ENCODE measurements around the gene CCND3. TPM values are rescaled to one million over a fixed set of nuclear protein-coding genes. Genes with fewer than 3 reads are reported as not detected.

The CCND3 gene
- total RNA-seq, 4 donors from 2014 or later = 103 to 212 (median 145) TPM

GRCh38 chr6:41894366-41895299 lies 47.0 kb downstream of the CCND3 start:
- Histone ChIP-seq H3K9me3 (no peaks in the 10 kb centered on the region), H3K4me3 (peak overlapping the region; percentile 68 to 83), H3K36me3 (no peaks in the 10 kb centered on the region), H3K4me1 (peaks cover 3 to 19% (median 13%) of the 10 kb centered on the region in 3 donors), H3K27ac (peak overlapping the region in 3 of 4 donors; percentile 83 to 87 (median 84)), H3K27me3 (no peaks in the 10 kb centered on the region)
- 1 to 3% methylated on average over 22 to 32 of the region's 56 CpGs for WGBS, 2 donors (ENCODE audit: low coverage in 1 of 2)
- TF ChIP-seq EP300 (IDR thresholded peaks at IDR 0.05) (no peak), CTCF (IDR thresholded peaks at IDR 0.05) (no peak), POLR2A (IDR thresholded peaks at IDR 0.05) (no peak), POLR2AphosphoS5 (IDR thresholded peaks at IDR 0.05) (no peak)
- ATAC-seq = peak; percentile 72

DNA sequence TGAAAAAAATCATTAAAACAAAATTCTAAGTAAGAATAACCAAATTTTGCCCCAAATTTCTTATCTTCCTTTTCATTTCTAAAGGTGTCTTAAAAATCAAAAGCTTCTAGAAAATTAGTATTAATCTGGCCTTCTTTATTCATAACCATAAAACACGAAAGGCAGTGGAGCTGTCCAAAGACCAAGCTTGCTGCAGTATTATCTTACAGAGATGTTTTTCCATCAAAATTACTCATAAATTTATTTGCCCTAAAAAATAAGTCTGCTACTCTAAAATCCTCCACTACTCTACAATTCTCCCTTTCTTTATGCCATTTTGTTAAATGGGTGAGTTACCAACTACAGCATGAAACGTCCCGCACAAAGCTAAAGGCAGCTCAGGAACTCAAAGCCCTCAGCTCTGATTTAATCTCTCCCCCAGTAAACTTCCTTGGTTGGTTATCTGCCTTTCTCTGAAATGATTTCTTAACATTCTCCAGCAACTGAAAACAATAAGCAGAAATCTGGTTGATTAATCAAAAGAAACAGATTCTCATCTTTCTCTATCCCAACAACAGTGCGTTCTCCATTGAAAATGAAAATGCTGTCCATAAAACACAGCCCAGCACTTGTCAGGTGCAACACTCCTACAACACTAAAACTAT lies 48.6 kb downstream of the CCND3 start:
- Histone ChIP-seq H3K4me3 (no peak overlapping the region), H3K36me3 (no peaks in the 10 kb centered on the region), H3K27me3 (no peaks in the 10 kb centered on the region), H3K27ac (no peak overlapping the region), H3K4me1 (peaks cover 3 to 19% (median 13%) of the 10 kb centered on the region in 3 donors), H3K9me3 (no peaks in the 10 kb centered on the region)
- TF ChIP-seq CTCF (IDR thresholded peaks at IDR 0.05) (no peak), POLR2A (IDR thresholded peaks at IDR 0.05) (no peak), EP300 (IDR thresholded peaks at IDR 0.05) (no peak), POLR2AphosphoS5 (IDR thresholded peaks at IDR 0.05) (no peak)
- no peak for ATAC-seq
- 66 to 87% methylated on average over 4 of the region's 4 CpGs for WGBS, 2 donors (ENCODE audit: low coverage in 1 of 2)

DNA sequence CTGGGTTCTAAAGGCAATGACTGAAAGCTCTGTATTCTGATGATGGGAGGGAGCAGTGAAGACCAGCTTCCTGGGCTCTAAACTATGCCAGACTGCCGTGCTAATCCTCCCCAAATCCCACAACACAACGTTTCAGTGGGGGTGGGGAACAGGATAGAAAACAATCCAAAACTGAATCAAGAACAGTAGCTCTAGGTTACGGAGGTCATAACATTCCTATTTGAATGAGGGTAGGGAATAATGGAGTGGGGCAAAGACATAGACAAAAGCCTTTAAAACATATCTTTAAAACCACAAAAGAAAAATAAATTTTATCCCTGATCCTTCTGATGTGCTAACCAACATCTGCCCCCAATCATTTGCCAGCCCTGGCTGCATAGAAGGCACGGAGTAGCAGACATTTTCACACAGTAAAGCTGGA lies 54.3 kb downstream of the CCND3 start:
- TF ChIP-seq POLR2AphosphoS5 (IDR thresholded peaks at IDR 0.05) (no peak), POLR2A (IDR thresholded peaks at IDR 0.05) (no peak)
- H3K36me3 ChIP-seq = no peaks in the 10 kb centered on the region
- ATAC-seq = no peak
- H3K27me3 ChIP-seq = no peaks in the 10 kb centered on the region
- no peak overlapping the region for H3K27ac ChIP-seq
- H3K4me1 ChIP-seq = no peaks in the 10 kb centered on the region
- H3K9me3 ChIP-seq = no peaks in the 10 kb centered on the region
- 78 to 82% methylated on average over 1 to 2 of the region's 4 CpGs for WGBS, 2 donors (ENCODE audit: low coverage in 1 of 2)
- H3K4me3 ChIP-seq = no peak overlapping the region

DNA sequence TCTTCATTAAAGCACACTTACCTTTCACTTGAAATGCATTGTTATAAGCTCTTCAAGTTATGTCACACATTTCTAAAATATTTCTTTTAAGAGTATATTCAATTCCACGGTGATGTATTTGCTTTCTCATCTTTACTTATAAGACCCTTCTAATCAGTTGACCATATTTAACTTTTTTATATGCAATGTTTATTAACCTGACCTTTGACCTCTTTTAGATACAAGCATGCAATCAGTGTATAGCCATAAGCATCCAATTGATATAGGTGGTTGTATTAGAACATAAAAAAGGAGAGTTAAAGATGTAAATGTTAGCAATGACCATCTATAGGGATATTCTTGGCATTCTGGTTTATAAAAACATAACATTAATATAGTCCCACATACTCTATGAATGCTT lies 55.7 kb downstream of the CCND3 start:
- 90 to 100% methylated on average over 1 of the region's 1 CpG for WGBS, 2 donors (ENCODE audit: low coverage in 1 of 2)

More for the DNA sequence above, 55.7 kb downstream of the CCND3 start:
- Histone ChIP-seq H3K4me1 (no peaks in the 10 kb centered on the region), H3K27ac (no peak overlapping the region), H3K4me3 (no peak overlapping the region), H3K27me3 (no peaks in the 10 kb centered on the region), H3K9me3 (no peaks in the 10 kb centered on the region), H3K36me3 (no peaks in the 10 kb centered on the region)
- ATAC-seq = no peak
- TF ChIP-seq EP300 (IDR thresholded peaks at IDR 0.05) = no peak
- no peak for TF ChIP-seq CTCF (IDR thresholded peaks at IDR 0.05)
- TF ChIP-seq POLR2A (IDR thresholded peaks at IDR 0.05) = no peak
- no peak for TF ChIP-seq POLR2AphosphoS5 (IDR thresholded peaks at IDR 0.05)

All from gastroesophageal sphincter (tissue), 4 donors.